Heart right ventricle (tissue), 16 donors: ENCODE data around the gene CHCHD3. TPM values are rescaled to one million over a fixed set of nuclear protein-coding genes. Genes with fewer than 3 reads are reported as not detected.

Source experiments
- ATAC-seq, 8 donors: fragments of 200-7000 bp; cut with Tn5 transposase; one replicate each; pipeline ENCODE4 v1.9.1; 2020; ENCODE audit warnings: mild to moderate bottlenecking in 8 of 8, moderate library complexity in 8 of 8, moderate number of reproducible peaks in 1 of 8
- DNase-seq, 2 donors: peaks; one replicate each; pipeline ENCODE4 v3.0.0-alpha.2; 2020
- H3K27ac ChIP-seq, 10 donors: fragments of 200-600 bp; sonication (generic) in 2 of 10; one replicate each; pipeline versions ENCODE4 v1.5.0 to v1.8.0; 2020 to 2022; ENCODE audit warnings: mild to moderate bottlenecking in 3 of 10
- H3K27me3 ChIP-seq, 7 donors: fragments of 200-600 bp; one replicate each; pipeline ENCODE4 v1.8.0; 2021 to 2022; ENCODE audit warnings: mild to moderate bottlenecking in 2 of 7
- H3K36me3 ChIP-seq, 9 donors: fragments of 200-600 bp; sonication (generic) in 1 of 9; one replicate each; pipeline versions ENCODE4 v1.5.0 to v1.8.0; 2020 to 2022; ENCODE audit warnings: mild to moderate bottlenecking in 2 of 9
- H3K4me1 ChIP-seq, 9 donors: fragments of 200-600 bp; sonication (generic) in 1 of 9; one replicate each; pipeline versions ENCODE4 v1.5.0 to v1.8.0; 2020 to 2022; ENCODE audit warnings: mild to moderate bottlenecking in 4 of 9
- H3K4me3 ChIP-seq, 10 donors: fragments of 200-600 bp; sonication (generic) in 2 of 10; one replicate each; pipeline versions ENCODE4 v1.5.0 to v1.8.0; 2020 to 2022; ENCODE audit warnings: mild to moderate bottlenecking in 7 of 10, moderate library complexity in 2 of 10
- H3K9me3 ChIP-seq, 11 donors: fragments of 200-600 bp in 10 of 11; sonication (generic) in 2 of 11; one replicate each; pipeline versions ENCODE4 v1.5.0 to v1.8.0; 2013 to 2022; ENCODE audit warnings: mild to moderate bottlenecking in 2 of 11, control low read depth in 1 of 11, moderate library complexity in 1 of 11
- CTCF ChIP-seq, 9 donors: fragments of 200-600 bp; sonication (generic) in 2 of 9; IDR thresholded peaks; one replicate each; pipeline versions ENCODE4 v1.5.0 to v1.8.0; 2021 to 2022; ENCODE audit warnings: antibody characterized with exemption in 9 of 9, mild to moderate bottlenecking in 5 of 9, moderate library complexity in 1 of 9
- WGBS, 2 donors: extraction: QIAGEN DNeasy Blood & Tissue Kit; methylation state at CpG; one replicate each; pipeline ENCODE4 v1.1.7; 2013; ENCODE audit warnings: inconsistent platforms in 1 of 2; 5-methylcytosine and 5-hydroxymethylcytosine counted together
- intact Hi-C, 10 donors: fragments of 100-400 bp; cut with DNase I; formaldehyde crosslinking; loops; one replicate each; pipeline versions ENCODE4 v1.11.1 to v1.14.2; 2022
- polyA plus RNA-seq, 2 donors: library from polyadenylated mRNA; stranded (reverse); fragments of 200-250 nt; gene quantifications; one replicate each; pipeline ENCODE4 v1.2.3, GENCODE V29; 2013
- total RNA-seq, 10 donors: library from RNA; stranded (reverse); fragmentation: NEBNext Ultra II Directional in 3 of 10; extraction: Animal tissue kit (Norgen Biotek cat#: 25700) in 3 of 10; gene quantifications; one replicate each; pipeline versions ENCODE4 v1.2.1 to v1.2.4, GENCODE V29; 2021 to 2023
- donor health status: Arrhythmogenic right ventricular cardiomyopathy.
- donor health status: ischemic (EF 13 %, LVEDD 7.1; RV severe dilation, severe dysfunction).
- donor health status: healthy with polysubstance abuse.
- donor health status: DM: no; HTN: yes; CAD: no.
- donor health status: DM: no; HTN: no; CAD: no.
- donor health status: ischemic (EF 25% LVEDD 6.9; RV normal size, moderate dysfunction).
- donor health status: ischemic (EF 25% LVEDD 5.7; RV mildly dilated, moderate dysfunction).
- donor health status: healthy.
- donor health status: DM: yes; HTN: yes; CAD: no.
- donor health status: Ischemic cardiomyopathy.
- donor health status: ischemic (EF 35%, LVEDD 5.7; RV mildly dilated, moderate dysfunction).
- donor health status: nonischemic (EF 11% LVEDD 7.7; RV severe dilation, severe dysfunction).
- donor health status: DM: yes; HTN: yes; CAD: no.
- donor health status: PGD.
- donor health status: ischemic (EF 29% LVEDD 5.4; RV normal size, mild dysfunction).
- donor health status: nonischemic (EF 23%, LVEDD 6.1; RV moderate dilation, normal function).

Gene CHCHD3
- total and polyA plus RNA-seq, 12 donors = 42.6 to 215 (median 185) TPM

GRCh38 chr7:132842478-132842877 lies 239.4 kb downstream of the CHCHD3 start:
- ATAC-seq (no peak), DNase-seq (no peak)
- no peak overlapping the region for H3K4me3 ChIP-seq
- no peak overlapping the region for H3K27ac ChIP-seq
- intact Hi-C loops = no loop called here
- no peaks in the 10 kb centered on the region for H3K27me3 ChIP-seq
- peaks cover 0 to 24% (median 4%) of the 10 kb centered on the region in 9 donors for H3K4me1 ChIP-seq
- no peaks in the 10 kb centered on the region for H3K9me3 ChIP-seq
- WGBS, 2 donors = 88 to 94% methylated on average over 4 of the region's 4 CpGs
- TF ChIP-seq CTCF (IDR thresholded peaks at IDR 0.05) = no peak
- no peaks in the 10 kb centered on the region for H3K36me3 ChIP-seq

GRCh38 chr7:132840199-132840598 lies 241.7 kb downstream of the CHCHD3 start:
- intact Hi-C loops = no loop called here
- no peak for DNase-seq

GRCh38 chr7:132838313-132838712 lies 243.6 kb downstream of the CHCHD3 start:
- H3K4me1 ChIP-seq = peaks cover 0 to 24% (median 4%) of the 10 kb centered on the region in 9 donors
- no peak for ATAC-seq
- WGBS, 2 donors = 88 to 93% methylated on average over 3 of the region's 3 CpGs

More at GRCh38 chr7:132840199-132840598, 241.7 kb downstream of the CHCHD3 start:
- no peak for TF ChIP-seq CTCF (IDR thresholded peaks at IDR 0.05)
- no peaks in the 10 kb centered on the region for H3K9me3 ChIP-seq
- no peak overlapping the region for H3K27ac ChIP-seq
- no peaks in the 10 kb centered on the region for H3K27me3 ChIP-seq
- H3K4me1 ChIP-seq = peaks cover 0 to 24% (median 4%) of the 10 kb centered on the region in 9 donors
- WGBS, 2 donors = 3 to 11% methylated on average over 1 of the region's 1 CpG
- ATAC-seq = peak in 1 of 8 donors; percentile 24
- H3K36me3 ChIP-seq = peaks cover 0 to 10% (median 0%) of the 10 kb centered on the region in 9 donors
- no peak overlapping the region for H3K4me3 ChIP-seq

GRCh38 chr7:132837529-132837928 lies 244.4 kb downstream of the CHCHD3 start:
- H3K36me3 ChIP-seq = peaks cover 0 to 10% (median 0%) of the 10 kb centered on the region in 9 donors
- 47 to 56% methylated on average over 3 of the region's 3 CpGs for WGBS, 2 donors
- no peak for TF ChIP-seq CTCF (IDR thresholded peaks at IDR 0.05)
- H3K4me3 ChIP-seq = no peak overlapping the region
- H3K9me3 ChIP-seq = no peaks in the 10 kb centered on the region
- H3K4me1 ChIP-seq = peaks cover 0 to 24% (median 4%) of the 10 kb centered on the region in 9 donors
- DNase-seq = no peak
- intact Hi-C loops = no loop called here
- ATAC-seq = peak; percentile 55 to 94 (median 66)
- H3K27ac ChIP-seq = peak overlapping the region in 4 of 10 donors; percentile 13 to 64 (median 42)
- no peaks in the 10 kb centered on the region for H3K27me3 ChIP-seq

More at GRCh38 chr7:132838313-132838712, 243.6 kb downstream of the CHCHD3 start:
- TF ChIP-seq CTCF (IDR thresholded peaks at IDR 0.05) = no peak
- Histone ChIP-seq H3K36me3 (peaks cover 0 to 10% (median 0%) of the 10 kb centered on the region in 9 donors), H3K27ac (peak overlapping the region in 1 of 10 donors; percentile 64), H3K27me3 (no peaks in the 10 kb centered on the region), H3K4me3 (no peak overlapping the region), H3K9me3 (no peaks in the 10 kb centered on the region)
- DNase-seq = no peak
- intact Hi-C loops = no loop called here
